Left forelimb (tissue), 1 donor: ENCODE data around the gene GNAI2.
"Not testable (repeated sequence)": the region's sequence is repeated elsewhere in the genome, so short reads cannot be mapped to it uniquely, and the experiment has no call there.

Experiments used
- DNase-seq: peaks from one replicate; pipeline ENCODE4 v3.0.0-alpha.2; 2018; ENCODE audit warnings: low spot score

GNAI2 gene

GRCh38 chr3:50278123-50278879 lies 42.3 kb downstream of the GNAI2 start:
- DNase-seq, result no peak

- no peak for DNase-seq
These were observed 42.8 kb downstream of the GNAI2 start, which contains the start of gene LSMEM2 for GRCh38 chr3:50278880-50279224. Gene LSMEM2 (plus strand): TSS chr3:50279087. CDS start chr3:50279114, 27 bp downstream.

GRCh38 chr3:50279255-50280016 lies 43.4 kb downstream of the GNAI2 start:
- DNase-seq, result no peak

- DNase-seq, result not testable (repeated sequence)
These were observed 48.1 kb downstream of the GNAI2 start for GRCh38 chr3:50284121-50284520.

GRCh38 chr3:50286322-50287227 lies 50.6 kb downstream of the GNAI2 start:
- DNase-seq, result no peak

GRCh38 chr3:50287262-50287661 lies 51.3 kb downstream of the GNAI2 start:
- DNase-seq, result no peak

- DNase-seq, result no peak
These were observed 52.5 kb downstream of the GNAI2 start for GRCh38 chr3:50288387-50289007.

- DNase-seq, result no peak
These were observed 53.1 kb downstream of the GNAI2 start for GRCh38 chr3:50289130-50289529.

- peak; percentile 61 for DNase-seq
These were observed 54.2 kb downstream of the GNAI2 start for GRCh38 chr3:50290161-50290641.

GRCh38 chr3:50292159-50293078 lies 56.4 kb downstream of the GNAI2 start, which contains the start of gene IFRD2:
Gene IFRD2 (minus strand): TSS chr3:50292429. CDS start chr3:50292274, 155 bp downstream.
- DNase-seq, result peak; percentile 96

GRCh38 chr3:50293079-50293801 lies 57.2 kb downstream of the GNAI2 start:
- no peak for DNase-seq

GRCh38 chr3:50294089-50294488 lies 58.1 kb downstream of the GNAI2 start:
- no peak for DNase-seq

- no peak for DNase-seq
These were observed 58.7 kb downstream of the GNAI2 start for GRCh38 chr3:50294492-50295403.

GRCh38 chr3:50295553-50296431 lies 59.8 kb downstream of the GNAI2 start:
- peak; percentile 61 for DNase-seq

GRCh38 chr3:50296721-50297383 lies 60.8 kb downstream of the GNAI2 start:
- peak; percentile 64 for DNase-seq

GRCh38 chr3:50297384-50297775 lies 61.4 kb downstream of the GNAI2 start:
- DNase-seq, result no peak
